HAP-1 (cell line): Measurements from ENCODE around the gene PRR18.
"Not testable (repeated sequence)": the region's sequence is repeated elsewhere in the genome, so short reads cannot be mapped to it uniquely, and the experiment has no call there.

ENCODE experiments used
- DNase-seq, 2 experiments: peaks; one replicate each; pipeline ENCODE4 v3.0.0-alpha.2; 2016 to 2020; ENCODE audit warnings: low spot score in 2 of 2
- H3K27me3 ChIP-seq: fragments of 250-450 bp; sonication (Bioruptor Pico); 2 replicates; pipeline ENCODE4 v1.5.1; 2020; ENCODE audit warnings: low read depth, mild to moderate bottlenecking, moderate library complexity
- H3K36me3 ChIP-seq: fragments of 250-450 bp; sonication (Bioruptor Pico); replicated peaks from 2 replicates; pipeline ENCODE4 v1.5.1; 2020; ENCODE audit warnings: mild to moderate bottlenecking
- H3K4me1 ChIP-seq: fragments of 250-450 bp; sonication (Bioruptor Pico); 2 replicates; pipeline ENCODE4 v1.5.1; 2020; ENCODE audit warnings: mild to moderate bottlenecking
- H3K4me3 ChIP-seq: fragments of 250-450 bp; sonication (Bioruptor Pico); 2 replicates; pipeline ENCODE4 v1.5.1; 2020; ENCODE audit warnings: mild to moderate bottlenecking, moderate library complexity
- H3K9me3 ChIP-seq: fragments of 250-450 bp; sonication (Bioruptor Pico); 2 replicates; pipeline ENCODE4 v1.5.1; 2020; ENCODE audit warnings: mild to moderate bottlenecking, moderate library complexity
- in situ Hi-C: fragments of 300-500 bp; cut with MboI; formaldehyde crosslinking; loops from 3 replicates; pipeline ENCODE4 v1.14.3; 2020; ENCODE audit warnings: low sequenced_read_pairs, inconsistent platforms, mixed read lengths

The PRR18 gene, protein sequence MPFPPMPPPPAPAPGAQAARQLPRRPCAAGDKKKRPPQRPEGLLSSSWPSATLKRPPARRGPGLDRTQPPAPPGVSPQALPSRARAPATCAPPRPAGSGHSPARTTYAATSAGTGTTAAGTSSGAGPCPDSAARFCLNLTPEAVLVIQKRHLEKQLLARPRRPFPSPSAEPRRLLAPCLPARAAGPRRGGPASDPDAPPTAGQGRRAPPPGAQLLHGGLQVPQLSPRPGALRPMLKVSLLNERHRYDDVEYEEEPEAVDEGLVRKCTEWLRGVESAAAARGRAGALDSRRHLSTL

DNA sequence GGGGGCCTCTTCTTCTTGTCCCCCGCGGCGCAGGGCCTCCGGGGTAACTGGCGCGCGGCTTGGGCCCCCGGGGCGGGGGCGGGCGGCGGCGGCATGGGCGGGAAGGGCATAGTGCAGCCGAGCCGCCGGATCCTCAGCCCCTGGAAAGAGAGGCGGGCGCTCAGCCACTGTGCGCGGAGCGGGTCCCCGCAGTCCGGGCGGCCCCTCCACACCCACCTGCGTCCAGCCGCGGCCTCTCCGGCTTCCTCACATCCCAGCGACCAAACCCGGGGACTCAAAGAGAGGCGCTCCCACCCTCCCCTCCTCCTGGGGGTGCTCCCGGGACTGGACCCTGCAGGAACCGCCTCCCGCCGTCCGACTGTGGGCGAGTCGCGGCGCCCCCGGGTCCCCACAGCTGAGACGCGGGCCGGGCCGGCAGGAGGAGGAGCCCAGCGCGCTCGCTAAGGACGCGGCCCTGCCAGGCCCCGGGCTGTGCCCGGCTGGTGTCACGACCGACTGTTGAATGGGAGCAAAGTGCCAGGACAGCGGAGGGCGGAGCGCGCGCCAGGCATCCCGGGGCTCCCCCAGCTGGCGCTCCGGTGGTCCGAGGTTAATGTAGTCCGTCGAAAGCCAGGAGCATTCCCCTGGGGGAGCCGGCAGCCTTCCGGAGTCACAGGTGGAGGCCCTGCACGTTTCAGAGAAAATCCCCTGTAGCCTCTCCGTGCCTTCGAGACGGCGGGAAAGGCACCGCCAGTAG lies at the start of gene PRR18:
Gene PRR18 (minus strand): TSS at position 360 of the 736 bp plus-strand sequence. CDS start 250 bp downstream, at position 110.
- no peaks in the 10 kb centered on the region for H3K27me3 ChIP-seq
- no peak within 1 kb of the TSS for H3K4me3 ChIP-seq
- in situ Hi-C loops = no loop called here

DNA sequence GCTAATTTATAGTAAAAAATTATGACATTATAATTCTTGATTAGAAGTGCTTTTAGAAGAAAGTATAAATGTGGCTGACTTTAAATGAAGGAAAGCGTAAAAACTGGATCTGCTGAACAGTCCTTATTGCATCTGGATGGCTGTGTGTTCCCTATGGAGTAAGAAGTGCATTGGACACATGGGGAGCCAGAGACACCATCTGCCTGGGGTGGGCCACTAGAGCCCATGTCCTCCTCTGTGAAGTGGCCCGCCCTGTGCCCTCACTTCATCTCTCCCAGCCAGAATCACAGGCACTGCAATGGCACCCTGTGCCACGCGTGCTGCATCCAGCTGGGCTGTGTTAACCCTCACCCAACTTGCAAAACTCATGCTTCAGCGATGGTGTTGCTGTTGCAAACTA lies 47.4 kb upstream of the PRR18 start:
- Histone ChIP-seq H3K9me3 (0 out of 2 replicates have a peak, but pooled peaks cover 5% of the 10 kb centered on the region), H3K4me1 (no peaks in the 10 kb centered on the region), H3K4me3 (no peak overlapping the region), H3K36me3 (no peaks in the 10 kb centered on the region), H3K27me3 (peaks cover 13% of the 10 kb centered on the region)
- in situ Hi-C loops = no loop called here
- no peak for DNase-seq

More for the DNA sequence above, at the start of gene PRR18:
- DNase-seq = no peak
- Histone ChIP-seq H3K9me3 (no peaks in the 10 kb centered on the region), H3K4me1 (no peaks in the 10 kb centered on the region), H3K36me3 (no peaks in the 10 kb centered on the region)

DNA sequence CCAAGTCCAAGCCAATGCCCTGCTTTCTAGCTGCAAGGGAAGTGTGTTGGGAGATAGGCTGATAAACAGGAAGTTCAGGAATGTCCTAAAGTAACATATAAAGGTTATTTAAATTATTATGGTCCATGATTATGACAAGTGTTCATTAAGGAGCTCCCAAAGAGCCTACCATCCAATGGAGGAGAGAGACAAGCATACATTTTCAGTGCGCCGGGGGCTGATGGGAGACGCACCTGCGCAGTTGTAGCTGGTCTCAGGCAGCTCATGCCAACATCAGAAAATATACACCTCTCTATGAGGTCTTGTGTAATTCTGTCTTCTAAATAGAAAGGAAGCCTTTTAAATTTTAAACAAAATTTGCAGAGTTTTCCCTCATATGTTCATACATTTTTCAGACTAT lies 46.8 kb upstream of the PRR18 start:
- Histone ChIP-seq H3K36me3 (no peaks in the 10 kb centered on the region), H3K4me1 (no peaks in the 10 kb centered on the region), H3K9me3 (0 out of 2 replicates have a peak, but pooled peaks cover 5% of the 10 kb centered on the region), H3K4me3 (no peak overlapping the region), H3K27me3 (peaks cover 13% of the 10 kb centered on the region)
- DNase-seq = no peak
- in situ Hi-C loops = no loop called here

DNA sequence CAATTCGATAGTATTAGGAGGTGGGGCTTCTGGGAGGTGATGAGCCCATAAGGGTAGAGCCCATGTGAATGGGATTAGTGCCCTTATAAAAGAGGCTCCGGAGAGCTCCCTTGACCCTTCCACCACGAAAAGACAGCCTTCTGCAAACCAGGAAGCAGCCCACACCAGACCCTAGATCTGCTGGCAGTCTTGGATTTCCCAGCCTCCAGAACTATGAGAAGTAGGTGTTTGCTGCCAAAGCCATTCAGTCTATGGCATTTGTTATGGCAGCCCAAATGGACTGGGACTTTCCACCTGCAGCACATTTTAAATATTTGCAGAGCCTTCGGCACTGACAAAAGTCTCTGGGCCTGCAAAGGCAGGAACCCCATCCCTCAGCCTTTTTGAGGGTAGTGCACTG lies 46.0 kb upstream of the PRR18 start:
- in situ Hi-C loops = no loop called here
- Histone ChIP-seq H3K4me3 (no peak overlapping the region), H3K36me3 (no peaks in the 10 kb centered on the region), H3K4me1 (no peaks in the 10 kb centered on the region), H3K9me3 (0 out of 2 replicates have a peak, but pooled peaks cover 5% of the 10 kb centered on the region), H3K27me3 (peaks cover 10% of the 10 kb centered on the region)
- DNase-seq = no peak

DNA sequence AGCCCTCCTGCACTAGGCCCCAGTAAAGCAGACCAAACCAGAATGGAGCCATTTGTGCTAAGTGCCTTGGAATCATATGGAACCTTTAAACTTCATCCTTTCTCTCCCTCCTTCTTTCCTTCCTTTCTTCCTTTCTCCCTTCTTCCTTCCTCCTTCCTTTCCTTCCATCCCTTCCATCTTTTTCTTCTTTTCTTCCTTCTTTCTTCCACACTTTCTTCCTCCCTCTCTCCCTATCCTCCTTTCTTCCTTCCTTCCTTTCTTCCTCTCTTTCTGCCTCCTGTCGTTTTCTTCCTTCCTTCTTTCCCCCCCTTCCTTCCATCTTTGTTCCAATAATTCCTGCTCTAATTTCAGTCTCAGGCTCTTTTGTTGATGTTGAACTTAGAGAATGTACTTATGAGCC lies 45.3 kb upstream of the PRR18 start:
- in situ Hi-C loops = no loop called here
- H3K4me3 ChIP-seq = no peak overlapping the region
- H3K4me1 ChIP-seq = no peaks in the 10 kb centered on the region

DNA sequence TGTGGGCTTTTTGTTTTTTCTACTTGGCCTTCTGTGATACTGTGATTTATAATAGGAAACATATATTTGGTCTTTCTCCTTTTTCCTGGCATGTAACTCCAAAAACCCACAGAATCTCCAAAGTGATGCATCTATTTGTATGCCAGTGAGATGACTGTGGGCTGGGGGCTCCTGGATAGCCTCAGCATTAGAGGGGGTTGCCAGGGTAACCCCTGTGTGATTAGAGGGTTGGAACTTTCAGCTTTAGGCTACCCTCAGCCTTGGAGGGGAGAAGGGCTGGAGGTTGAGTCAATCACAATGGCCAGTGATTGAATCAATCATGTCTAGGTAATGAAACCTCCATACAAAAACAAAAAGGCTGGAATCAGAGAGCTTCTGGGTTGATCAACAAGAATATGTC lies 44.7 kb upstream of the PRR18 start:
- no peak overlapping the region for H3K4me3 ChIP-seq
- H3K4me1 ChIP-seq = no peaks in the 10 kb centered on the region
- in situ Hi-C loops = no loop called here
- no peaks in the 10 kb centered on the region for H3K36me3 ChIP-seq
- DNase-seq = no peak
- H3K9me3 ChIP-seq = 0 out of 2 replicates have a peak, but pooled peaks cover 3% of the 10 kb centered on the region
- 0 out of 2 replicates have a peak, but pooled peaks cover 7% of the 10 kb centered on the region for H3K27me3 ChIP-seq

More for the DNA sequence above, 45.3 kb upstream of the PRR18 start:
- Histone ChIP-seq H3K27me3 (peaks cover 10% of the 10 kb centered on the region; the same call in 1 of the 2 replicates), H3K9me3 (0 out of 2 replicates have a peak, but pooled peaks cover 3% of the 10 kb centered on the region), H3K36me3 (no peaks in the 10 kb centered on the region)
- no peak for DNase-seq

DNA sequence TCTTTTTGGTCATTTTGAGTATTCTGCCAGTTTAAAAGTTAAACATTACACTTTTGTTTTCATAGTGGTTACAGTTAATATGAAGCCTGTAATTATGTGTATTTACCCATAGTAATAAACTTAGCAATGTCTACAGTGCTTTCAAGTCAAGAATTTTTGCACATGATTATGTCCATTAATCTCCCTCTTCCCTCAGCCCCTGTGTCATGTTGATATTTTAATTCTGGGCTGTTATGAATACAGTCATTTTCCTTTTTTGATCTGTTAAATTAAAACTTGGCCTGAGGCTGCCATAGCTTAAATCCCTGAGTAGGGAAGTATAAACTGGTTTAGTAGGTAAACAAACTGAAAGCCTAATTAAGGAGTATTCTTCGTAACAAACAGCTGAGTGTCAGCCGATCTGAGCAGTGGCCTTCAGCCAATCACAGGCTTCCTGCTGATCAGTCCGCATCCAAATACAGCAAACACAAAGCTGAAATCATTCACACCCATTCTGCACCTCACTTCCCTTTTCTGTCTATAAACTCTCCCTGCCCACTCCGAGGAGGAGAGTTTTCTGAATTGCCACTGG lies 43.6 kb upstream of the PRR18 start:
- Histone ChIP-seq H3K4me3 (no peak overlapping the region), H3K4me1 (no peaks in the 10 kb centered on the region), H3K27me3 (0 out of 2 replicates have a peak, but pooled peaks cover 4% of the 10 kb centered on the region), H3K9me3 (0 out of 2 replicates have a peak, but pooled peaks cover 3% of the 10 kb centered on the region), H3K36me3 (no peaks in the 10 kb centered on the region)
- peak; percentile 63 to 64 for DNase-seq
- in situ Hi-C loops = no loop called here

DNA sequence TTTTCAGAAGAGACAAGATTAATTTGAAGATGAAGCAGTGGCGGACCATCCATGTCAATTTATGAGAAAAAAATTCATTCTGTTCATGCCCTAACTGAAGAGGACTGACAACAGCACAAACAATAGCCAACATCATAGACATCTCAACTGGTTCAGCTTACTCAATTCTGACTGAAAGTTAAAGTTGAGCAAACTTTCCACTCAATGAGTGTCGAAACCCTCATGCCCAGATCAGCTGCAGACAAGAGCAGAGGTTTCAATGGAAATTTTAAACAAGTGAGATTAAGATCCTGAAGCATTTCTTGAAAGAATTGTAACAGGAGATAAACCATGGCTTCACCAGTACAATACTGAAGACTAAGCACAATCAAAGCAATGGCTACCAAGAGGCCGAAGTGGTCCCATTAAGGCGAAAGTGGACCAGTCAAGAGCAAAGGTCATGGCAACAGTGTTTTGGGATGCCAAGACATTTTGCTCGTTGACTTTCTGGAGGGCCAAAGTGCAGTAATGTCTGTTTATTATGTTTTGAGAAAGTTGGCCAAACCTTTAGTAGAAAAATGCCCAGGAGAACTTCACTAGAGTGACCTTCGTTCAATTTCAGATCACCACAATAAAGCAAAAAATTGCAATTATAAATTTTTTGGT lies 40.2 kb upstream of the PRR18 start:
- no peak overlapping the region for H3K4me3 ChIP-seq
- H3K4me1 ChIP-seq = peaks cover 2% of the 10 kb centered on the region
- in situ Hi-C loops = no loop called here
- H3K27me3 ChIP-seq = 0 out of 2 replicates have a peak, but pooled peaks cover 3% of the 10 kb centered on the region
- DNase-seq = no peak
- H3K9me3 ChIP-seq = 0 out of 2 replicates have a peak, but pooled peaks cover 3% of the 10 kb centered on the region
- no peaks in the 10 kb centered on the region for H3K36me3 ChIP-seq

DNA sequence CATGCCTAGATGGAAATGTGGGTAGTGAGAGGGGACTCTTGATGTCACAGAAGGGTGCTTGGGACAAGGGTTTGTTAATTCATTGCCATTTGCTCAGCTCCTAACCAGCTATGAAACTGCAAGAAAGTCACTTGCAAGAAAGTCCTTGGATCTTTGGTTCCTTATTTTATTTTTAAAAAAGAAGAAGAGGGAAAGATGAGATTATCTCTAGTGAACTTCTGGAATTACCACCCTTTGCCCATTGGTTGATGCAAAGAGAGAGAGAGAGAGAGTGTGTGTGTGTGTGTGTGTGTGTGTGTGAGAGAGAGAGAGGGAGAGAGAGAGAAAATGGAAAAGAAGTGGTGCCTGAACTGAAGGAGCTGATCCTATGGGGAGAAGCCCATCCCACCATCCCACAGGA lies 38.8 kb upstream of the PRR18 start:
- Histone ChIP-seq H3K4me3 (no peak overlapping the region), H3K4me1 (peaks cover 7% of the 10 kb centered on the region), H3K27me3 (no peaks in the 10 kb centered on the region), H3K9me3 (0 out of 2 replicates have a peak, but pooled peaks cover 3% of the 10 kb centered on the region), H3K36me3 (peaks cover 3% of the 10 kb centered on the region; the same call in 1 of the 2 replicates)
- in situ Hi-C loops = no loop called here
- no peak for DNase-seq

DNA sequence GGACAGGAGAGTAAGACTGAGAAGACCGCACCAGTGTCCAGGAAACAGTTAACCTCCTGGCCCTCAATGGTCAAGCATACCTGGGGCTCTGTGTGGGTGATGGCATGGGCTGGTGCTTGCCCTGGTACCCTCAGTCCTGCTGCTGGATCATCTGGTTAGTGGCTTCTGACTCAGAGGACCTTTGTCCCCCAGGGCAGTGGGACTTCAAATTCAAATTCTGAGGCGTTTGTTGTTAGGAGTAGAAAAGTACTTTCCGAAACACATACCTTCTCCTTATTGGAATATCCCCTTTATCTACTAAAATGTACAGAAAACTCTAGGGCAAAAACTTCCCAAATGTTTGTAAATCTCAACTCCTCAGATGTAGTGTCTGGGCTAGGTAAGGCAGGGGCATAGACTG lies 38.3 kb upstream of the PRR18 start:
- Histone ChIP-seq H3K36me3 (peaks cover 3% of the 10 kb centered on the region; the same call in 1 of the 2 replicates), H3K9me3 (0 out of 2 replicates have a peak, but pooled peaks cover 3% of the 10 kb centered on the region), H3K4me3 (no peak overlapping the region), H3K4me1 (peaks cover 7% of the 10 kb centered on the region), H3K27me3 (no peaks in the 10 kb centered on the region)
- in situ Hi-C loops = no loop called here
- no peak for DNase-seq

DNA sequence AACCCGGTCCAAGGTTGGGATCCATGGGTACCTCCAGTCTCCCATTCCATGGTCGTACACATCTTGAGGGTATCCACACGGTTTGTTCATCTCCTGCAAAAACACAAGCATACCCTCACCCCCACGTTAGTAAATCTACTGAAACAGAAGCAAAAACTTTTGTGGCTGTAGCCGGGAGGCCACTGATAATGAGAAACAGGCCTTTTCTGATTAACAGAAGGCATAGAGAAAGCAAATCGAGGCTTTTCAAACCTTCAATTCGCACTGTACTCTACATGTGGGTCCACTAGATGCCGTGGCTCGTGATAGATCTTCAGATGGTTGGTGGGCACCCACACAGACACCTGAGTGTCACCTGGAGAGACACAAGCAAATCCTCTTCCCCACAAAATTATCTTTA lies 37.5 kb upstream of the PRR18 start:
- in situ Hi-C loops, DNase-seq, H3K4me3 ChIP-seq, H3K36me3 ChIP-seq, H3K4me1 ChIP-seq, H3K27me3 ChIP-seq, H3K9me3 ChIP-seq: not testable (repeated sequence)

DNA sequence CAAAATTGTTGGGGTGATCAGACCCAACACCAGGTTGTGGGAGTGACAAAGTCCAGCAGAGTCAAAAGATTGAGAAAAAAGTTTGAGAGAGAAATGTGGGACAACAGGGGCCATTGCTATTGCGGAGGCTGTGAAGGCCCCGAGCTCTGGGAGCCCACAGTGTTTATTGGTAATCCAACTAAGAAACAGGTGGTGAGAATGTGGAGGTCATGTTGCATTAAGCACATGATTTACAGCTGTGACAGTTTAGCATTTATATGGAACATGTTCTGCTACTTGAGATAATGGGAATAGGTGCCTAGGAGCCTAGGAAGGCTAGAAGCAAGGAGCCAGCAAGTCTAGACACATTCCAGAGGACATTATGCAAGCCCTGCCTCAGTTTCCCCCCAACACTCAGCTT lies 36.7 kb upstream of the PRR18 start:
- H3K9me3 ChIP-seq, H3K4me3 ChIP-seq, in situ Hi-C loops, H3K4me1 ChIP-seq, DNase-seq, H3K27me3 ChIP-seq: not testable (repeated sequence)
- peaks cover 11% of the 10 kb centered on the region; the same call in 1 of the 2 replicates for H3K36me3 ChIP-seq

DNA sequence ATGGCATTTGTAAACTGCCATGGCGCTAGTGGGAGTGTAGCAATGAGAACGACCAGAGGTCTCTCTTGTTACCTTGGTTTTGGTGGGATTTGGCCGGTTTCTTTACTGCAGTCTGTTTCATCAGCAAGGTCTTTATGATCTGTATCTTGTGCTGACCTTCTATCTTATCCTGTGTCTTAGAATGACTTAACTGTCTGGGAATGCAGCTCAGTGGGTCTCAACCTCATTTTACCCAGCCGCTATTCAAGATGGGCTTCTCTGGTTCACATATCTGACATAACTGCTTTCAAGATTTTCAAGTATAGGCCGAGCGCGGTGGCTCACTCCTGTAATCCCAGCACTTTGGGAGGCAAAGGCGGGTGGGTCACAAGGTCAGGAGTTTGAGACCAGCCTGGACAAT lies 36.0 kb upstream of the PRR18 start:
- Histone ChIP-seq H3K27me3 (no peaks in the 10 kb centered on the region), H3K4me1 (peaks cover 7% of the 10 kb centered on the region), H3K4me3 (no peak overlapping the region), H3K36me3 (peaks cover 12% of the 10 kb centered on the region; the same call in 1 of the 2 replicates), H3K9me3 (no peaks in the 10 kb centered on the region)
- in situ Hi-C loops = no loop called here
- DNase-seq = no peak
